HEK293T (cell line): ENCODE measurements around the gene C16orf78.

ENCODE experiments used
- ARNT ChIP-seq: fragments of 450-650 bp; IDR thresholded peaks from 2 replicates; pipeline ENCODE4 v1.6.1; 2017; ENCODE audit warnings: mild to moderate bottlenecking
- BHLHE40 ChIP-seq: fragments of 450-650 bp; IDR thresholded peaks from 2 replicates; pipeline ENCODE4 v1.6.1; 2016; ENCODE audit warnings: mild to moderate bottlenecking, moderate library complexity, borderline replicate concordance
- ELF4 ChIP-seq: fragments of 450-650 bp; IDR thresholded peaks from 2 replicates; pipeline ENCODE4 v1.6.1; 2017; ENCODE audit warnings: antibody characterized with exemption
- FOXM1 ChIP-seq: fragments of 450-650 bp; IDR thresholded peaks from 2 replicates; pipeline ENCODE4 v1.6.1; 2017; ENCODE audit warnings: mild to moderate bottlenecking, borderline replicate concordance
- HDGF ChIP-seq: fragments of 450-650 bp; IDR thresholded peaks from 2 replicates; pipeline ENCODE4 v1.6.1; 2017; ENCODE audit warnings: antibody characterized with exemption, borderline replicate concordance
- SP1 ChIP-seq: fragments of 450-650 bp; IDR thresholded peaks from 2 replicates; pipeline ENCODE4 v1.6.1; 2017
- SUZ12 ChIP-seq: fragments of 450-650 bp; IDR thresholded peaks from 2 replicates; pipeline ENCODE4 v1.6.1; 2016; ENCODE audit warnings: mild to moderate bottlenecking
- TARDBP ChIP-seq: fragments of 450-650 bp; IDR thresholded peaks from 2 replicates; pipeline ENCODE4 v1.6.1; 2016
- ZNF384 ChIP-seq: fragments of 450-650 bp; IDR thresholded peaks from 2 replicates; pipeline ENCODE4 v1.6.1; 2016
- TF ChIP-seq, protein P1 (sequence below): fragments of 450-650 bp; IDR thresholded peaks from 2 replicates; pipeline ENCODE4 v1.6.1; 2016

DNA sequence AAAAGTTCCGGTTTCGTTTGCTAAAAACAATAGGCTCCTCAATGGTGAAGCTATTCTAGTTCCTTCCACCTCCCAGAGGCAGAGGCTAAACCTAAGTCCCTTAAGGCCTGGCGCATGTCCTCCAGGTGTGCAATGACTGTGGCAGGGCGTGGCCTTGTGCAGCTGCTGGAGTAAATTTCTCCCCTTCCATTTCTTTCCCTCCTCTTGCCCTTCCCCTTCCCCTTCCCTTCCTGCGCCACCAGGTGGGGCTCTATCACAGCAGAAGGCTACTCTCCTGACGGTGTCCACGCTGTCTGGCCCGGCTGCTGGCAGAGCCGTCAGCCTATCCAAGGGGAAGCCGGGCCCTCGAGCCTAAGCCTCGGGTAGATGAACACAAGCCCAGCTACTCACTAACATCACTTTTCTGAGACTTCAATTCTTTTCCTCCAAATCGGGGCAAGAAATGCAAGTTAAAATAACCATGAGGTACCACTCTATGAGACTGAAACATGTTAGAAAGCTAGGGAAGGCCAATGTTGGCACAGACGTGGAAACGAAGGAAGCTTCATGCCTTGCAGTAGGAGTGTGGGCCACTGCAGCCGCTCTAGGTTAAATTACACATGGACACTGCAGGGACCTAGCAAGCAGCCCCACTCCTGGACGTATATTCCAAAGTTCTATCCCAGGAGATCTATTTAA is 34.4 kb downstream of the C16orf78 start:
- TF ChIP-seq ELF4 (no peak), ARNT (no peak), SP1 (no peak), FOXM1 (no peak), ZNF384 (no peak), TARDBP (no peak), SUZ12 (no peak), HDGF (no peak), BHLHE40 (no peak)
- TF ChIP-seq, protein P1, sequence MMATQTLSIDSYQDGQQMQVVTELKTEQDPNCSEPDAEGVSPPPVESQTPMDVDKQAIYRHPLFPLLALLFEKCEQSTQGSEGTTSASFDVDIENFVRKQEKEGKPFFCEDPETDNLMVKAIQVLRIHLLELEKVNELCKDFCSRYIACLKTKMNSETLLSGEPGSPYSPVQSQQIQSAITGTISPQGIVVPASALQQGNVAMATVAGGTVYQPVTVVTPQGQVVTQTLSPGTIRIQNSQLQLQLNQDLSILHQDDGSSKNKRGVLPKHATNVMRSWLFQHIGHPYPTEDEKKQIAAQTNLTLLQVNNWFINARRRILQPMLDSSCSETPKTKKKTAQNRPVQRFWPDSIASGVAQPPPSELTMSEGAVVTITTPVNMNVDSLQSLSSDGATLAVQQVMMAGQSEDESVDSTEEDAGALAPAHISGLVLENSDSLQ = no peak
